ENCODE measurements around the gene TRIM27.

- TF ChIP-seq, protein P1, sequence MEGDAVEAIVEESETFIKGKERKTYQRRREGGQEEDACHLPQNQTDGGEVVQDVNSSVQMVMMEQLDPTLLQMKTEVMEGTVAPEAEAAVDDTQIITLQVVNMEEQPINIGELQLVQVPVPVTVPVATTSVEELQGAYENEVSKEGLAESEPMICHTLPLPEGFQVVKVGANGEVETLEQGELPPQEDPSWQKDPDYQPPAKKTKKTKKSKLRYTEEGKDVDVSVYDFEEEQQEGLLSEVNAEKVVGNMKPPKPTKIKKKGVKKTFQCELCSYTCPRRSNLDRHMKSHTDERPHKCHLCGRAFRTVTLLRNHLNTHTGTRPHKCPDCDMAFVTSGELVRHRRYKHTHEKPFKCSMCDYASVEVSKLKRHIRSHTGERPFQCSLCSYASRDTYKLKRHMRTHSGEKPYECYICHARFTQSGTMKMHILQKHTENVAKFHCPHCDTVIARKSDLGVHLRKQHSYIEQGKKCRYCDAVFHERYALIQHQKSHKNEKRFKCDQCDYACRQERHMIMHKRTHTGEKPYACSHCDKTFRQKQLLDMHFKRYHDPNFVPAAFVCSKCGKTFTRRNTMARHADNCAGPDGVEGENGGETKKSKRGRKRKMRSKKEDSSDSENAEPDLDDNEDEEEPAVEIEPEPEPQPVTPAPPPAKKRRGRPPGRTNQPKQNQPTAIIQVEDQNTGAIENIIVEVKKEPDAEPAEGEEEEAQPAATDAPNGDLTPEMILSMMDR (IDR thresholded peaks at IDR 0.05; ENCODE audit: poor library complexity, severe bottlenecking), result no peak
- no peak for TF ChIP-seq SMC3 (conservative IDR thresholded peaks at IDR 0.05; ENCODE audit: poor library complexity)
- TF ChIP-seq EZH2 (IDR thresholded peaks at IDR 0.05; ENCODE audit: borderline replicate concordance, insufficient read depth, low read length, poor library complexity, severe bottlenecking), result no peak
- TF ChIP-seq EP300 (conservative IDR thresholded peaks at IDR 0.05; ENCODE audit: poor library complexity, severe bottlenecking), result no peak
- no peak for TF ChIP-seq TAF1 (IDR thresholded peaks at IDR 0.05; ENCODE audit: low read depth)
- no peak for TF ChIP-seq POLR2AphosphoS5 (IDR thresholded peaks at IDR 0.05)
- TF ChIP-seq, protein P2, sequence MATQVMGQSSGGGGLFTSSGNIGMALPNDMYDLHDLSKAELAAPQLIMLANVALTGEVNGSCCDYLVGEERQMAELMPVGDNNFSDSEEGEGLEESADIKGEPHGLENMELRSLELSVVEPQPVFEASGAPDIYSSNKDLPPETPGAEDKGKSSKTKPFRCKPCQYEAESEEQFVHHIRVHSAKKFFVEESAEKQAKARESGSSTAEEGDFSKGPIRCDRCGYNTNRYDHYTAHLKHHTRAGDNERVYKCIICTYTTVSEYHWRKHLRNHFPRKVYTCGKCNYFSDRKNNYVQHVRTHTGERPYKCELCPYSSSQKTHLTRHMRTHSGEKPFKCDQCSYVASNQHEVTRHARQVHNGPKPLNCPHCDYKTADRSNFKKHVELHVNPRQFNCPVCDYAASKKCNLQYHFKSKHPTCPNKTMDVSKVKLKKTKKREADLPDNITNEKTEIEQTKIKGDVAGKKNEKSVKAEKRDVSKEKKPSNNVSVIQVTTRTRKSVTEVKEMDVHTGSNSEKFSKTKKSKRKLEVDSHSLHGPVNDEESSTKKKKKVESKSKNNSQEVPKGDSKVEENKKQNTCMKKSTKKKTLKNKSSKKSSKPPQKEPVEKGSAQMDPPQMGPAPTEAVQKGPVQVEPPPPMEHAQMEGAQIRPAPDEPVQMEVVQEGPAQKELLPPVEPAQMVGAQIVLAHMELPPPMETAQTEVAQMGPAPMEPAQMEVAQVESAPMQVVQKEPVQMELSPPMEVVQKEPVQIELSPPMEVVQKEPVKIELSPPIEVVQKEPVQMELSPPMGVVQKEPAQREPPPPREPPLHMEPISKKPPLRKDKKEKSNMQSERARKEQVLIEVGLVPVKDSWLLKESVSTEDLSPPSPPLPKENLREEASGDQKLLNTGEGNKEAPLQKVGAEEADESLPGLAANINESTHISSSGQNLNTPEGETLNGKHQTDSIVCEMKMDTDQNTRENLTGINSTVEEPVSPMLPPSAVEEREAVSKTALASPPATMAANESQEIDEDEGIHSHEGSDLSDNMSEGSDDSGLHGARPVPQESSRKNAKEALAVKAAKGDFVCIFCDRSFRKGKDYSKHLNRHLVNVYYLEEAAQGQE (IDR thresholded peaks at IDR 0.05; ENCODE audit: borderline replicate concordance), result no peak
- TF ChIP-seq RAD21 (conservative IDR thresholded peaks at IDR 0.05), result no peak
- no peak for TF ChIP-seq MXI1 (conservative IDR thresholded peaks at IDR 0.05; ENCODE audit: poor library complexity, severe bottlenecking)
Observed at GRCh38 chr6:28858963-28859362, 64.8 kb downstream of the TRIM27 start.
